ENCODE results near the gene KBTBD4. TPM values are rescaled to one million over a fixed set of nuclear protein-coding genes. Genes with fewer than 3 reads are reported as not detected.

KBTBD4 gene
- total and polyA plus RNA-seq, 2 donors (not counting 1 experiment from before 2014, with no cell fraction given): 19.9 to 20.0 TPM

- H3K27me3 ChIP-seq (ENCODE audit: control insufficient read depth, insufficient read depth, low read length): no peaks in the 10 kb centered on the region
Observed at GRCh38 chr11:47553406-47553743, 25.4 kb downstream of the KBTBD4 start.

GRCh38 chr11:47552566-47553405 lies 26.0 kb downstream of the KBTBD4 start, which contains the start of gene CELF1:
Gene CELF1, minus strand, starts transcription at chr11:47553132. Its CDS starts 53,609 bp downstream, at chr11:47499523.
- Histone ChIP-seq H3K79me2 (ENCODE audit: control insufficient read depth, insufficient read depth, low read length) (peaks cover 50% of the 10 kb centered on the region), H3K9me3 (ENCODE audit: control insufficient read depth, insufficient read depth, low read depth, low read length) (no peaks in the 10 kb centered on the region), H3K27ac (ENCODE audit: insufficient read depth, low read length) (peak within 1 kb of the TSS; percentile 96), H3K4me1 (ENCODE audit: control insufficient read depth, extremely low read depth, insufficient read depth, low read length) (peaks cover 3% of the 10 kb centered on the region), H3K4me2 (ENCODE audit: extremely low read depth, insufficient read depth, low read length) (peak within 1 kb of the TSS; percentile 90), H4K20me1 (ENCODE audit: control insufficient read depth, extremely low read depth, insufficient read depth, low read length) (no peaks in the 10 kb centered on the region), H3K36me3 (ENCODE audit: control insufficient read depth, insufficient read depth, low read length) (no peaks in the 10 kb centered on the region), H3K27me3 (ENCODE audit: control insufficient read depth, insufficient read depth, low read length) (no peaks in the 10 kb centered on the region), H3K9ac (ENCODE audit: insufficient read depth, low read length) (peak within 1 kb of the TSS; percentile 88), H3K4me3 (replicated peaks in 1 of 4; ENCODE audit: control extremely low read depth in 1 of 4, insufficient read depth in 1 of 4, low read depth in 3 of 4, low read length in 4 of 4) (peak within 1 kb of the TSS; percentile 69 to 100 (median 89)), H2AFZ (ENCODE audit: low read length) (peak within 1 kb of the TSS; percentile 63)
- peak; percentile 82 to 83 for DNase-seq (ENCODE audit: low read depth in 2 of 2)
- TF ChIP-seq EZH2 (IDR thresholded peaks at IDR 0.05; ENCODE audit: low read length, missing control alignments) (no peak), CTCF (conservative IDR thresholded peaks at IDR 0.05 in 1 of 2, IDR thresholded peaks at IDR 0.05 in 1 of 2; ENCODE audit: low read depth in 1 of 2, low read length in 2 of 2) (peak; percentile 39 to 73)

More at GRCh38 chr11:47553406-47553743, 25.4 kb downstream of the KBTBD4 start:
- Histone ChIP-seq H3K4me2 (ENCODE audit: extremely low read depth, insufficient read depth, low read length) (peak overlapping the region; percentile 71), H3K9me3 (ENCODE audit: control insufficient read depth, insufficient read depth, low read depth, low read length) (no peaks in the 10 kb centered on the region), H3K36me3 (ENCODE audit: control insufficient read depth, insufficient read depth, low read length) (no peaks in the 10 kb centered on the region), H3K9ac (ENCODE audit: insufficient read depth, low read length) (no peak overlapping the region), H3K4me3 (replicated peaks in 1 of 4; ENCODE audit: control extremely low read depth in 1 of 4, insufficient read depth in 1 of 4, low read depth in 3 of 4, low read length in 4 of 4) (peak overlapping the region; percentile 41 to 97 (median 70)), H3K27ac (ENCODE audit: insufficient read depth, low read length) (peak overlapping the region; percentile 9), H4K20me1 (ENCODE audit: control insufficient read depth, extremely low read depth, insufficient read depth, low read length) (no peaks in the 10 kb centered on the region), H2AFZ (ENCODE audit: low read length) (peak overlapping the region; percentile 63), H3K79me2 (ENCODE audit: control insufficient read depth, insufficient read depth, low read length) (peaks cover 44% of the 10 kb centered on the region), H3K4me1 (ENCODE audit: control insufficient read depth, extremely low read depth, insufficient read depth, low read length) (peaks cover 3% of the 10 kb centered on the region)
- no peak for DNase-seq (ENCODE audit: low read depth in 2 of 2)
- TF ChIP-seq CTCF (conservative IDR thresholded peaks at IDR 0.05 in 1 of 2, IDR thresholded peaks at IDR 0.05 in 1 of 2; ENCODE audit: low read depth in 1 of 2, low read length in 2 of 2): no peak

- peak overlapping the region; percentile 96 for H3K27ac ChIP-seq (ENCODE audit: insufficient read depth, low read length)
- no peaks in the 10 kb centered on the region for H3K27me3 ChIP-seq (ENCODE audit: control insufficient read depth, insufficient read depth, low read length)
- H3K9ac ChIP-seq (ENCODE audit: insufficient read depth, low read length): peak overlapping the region; percentile 88
- DNase-seq (ENCODE audit: low read depth in 2 of 2): peak; percentile 58 to 70
- no peaks in the 10 kb centered on the region for H4K20me1 ChIP-seq (ENCODE audit: control insufficient read depth, extremely low read depth, insufficient read depth, low read length)
- H3K4me2 ChIP-seq (ENCODE audit: extremely low read depth, insufficient read depth, low read length): peak overlapping the region; percentile 90
- peaks cover 57% of the 10 kb centered on the region for H3K79me2 ChIP-seq (ENCODE audit: control insufficient read depth, insufficient read depth, low read length)
- peak overlapping the region; percentile 69 to 100 (median 89) for H3K4me3 ChIP-seq (replicated peaks in 1 of 4; ENCODE audit: control extremely low read depth in 1 of 4, insufficient read depth in 1 of 4, low read depth in 3 of 4, low read length in 4 of 4)
- H3K4me1 ChIP-seq (ENCODE audit: control insufficient read depth, extremely low read depth, insufficient read depth, low read length): peaks cover 3% of the 10 kb centered on the region
- TF ChIP-seq EZH2 (IDR thresholded peaks at IDR 0.05; ENCODE audit: low read length, missing control alignments) (no peak), CTCF (conservative IDR thresholded peaks at IDR 0.05 in 1 of 2, IDR thresholded peaks at IDR 0.05 in 1 of 2; ENCODE audit: low read depth in 1 of 2, low read length in 2 of 2) (no peak)
- peak overlapping the region; percentile 28 for H2AFZ ChIP-seq (ENCODE audit: low read length)
- no peaks in the 10 kb centered on the region for H3K9me3 ChIP-seq (ENCODE audit: control insufficient read depth, insufficient read depth, low read depth, low read length)
- H3K36me3 ChIP-seq (ENCODE audit: control insufficient read depth, insufficient read depth, low read length): no peaks in the 10 kb centered on the region
Observed at GRCh38 chr11:47552056-47552565, 26.7 kb downstream of the KBTBD4 start.

Data from fibroblast of lung (primary cell).